Adrenal gland (tissue), 12 donors: Measurements from ENCODE around the gene MCM6. TPM values are rescaled to one million over a fixed set of nuclear protein-coding genes. Genes with fewer than 3 reads are reported as not detected.

Experiments used
- DNase-seq, 7 donors: peaks; one replicate each; pipeline ENCODE4 v3.0.0-alpha.2; 2019 to 2020
- H3K27ac ChIP-seq, 5 donors: fragments of 200-600 bp; sonication (generic) in 4 of 5; 1 replicate in 3 of 5; 2 replicates in 2 of 5; pipeline versions ENCODE4 v1.5.1 to v1.8.0; 2016 to 2020; ENCODE audit warnings: mild to moderate bottlenecking in 1 of 5
- H3K27me3 ChIP-seq: fragments of 200-600 bp; 2 replicates; pipeline ENCODE4 v1.8.0; 2021
- H3K36me3 ChIP-seq, 2 donors: fragments of 200-600 bp; replicated peaks in 1 of 2; 1 replicate in 1 of 2; 2 replicates in 1 of 2; pipeline versions ENCODE4 v1.5.1 to v1.8.0; 2018 to 2022
- H3K4me1 ChIP-seq, 2 donors: fragments of 200-600 bp; replicated peaks in 1 of 2; 1 replicate in 1 of 2; 2 replicates in 1 of 2; pipeline versions ENCODE4 v1.5.1 to v1.8.0; 2018 to 2021
- H3K4me3 ChIP-seq, 4 donors: fragments of 200-600 bp; sonication (generic) in 3 of 4; one replicate each; pipeline ENCODE4 v1.5.1; 2016 to 2018
- H3K9me3 ChIP-seq, 3 donors: fragments of 200-600 bp; sonication (generic) in 1 of 3; replicated peaks in 1 of 3; 1 replicate in 2 of 3; 2 replicates in 1 of 3; pipeline versions ENCODE4 v1.5.1 to v1.8.0; 2016 to 2021
- POLR2A ChIP-seq, 2 donors: fragments of 450-650 bp; IDR thresholded peaks; one replicate each; pipeline ENCODE4 v1.6.1; 2017; ENCODE audit warnings: antibody characterized with exemption in 2 of 2, mild to moderate bottlenecking in 2 of 2, moderate library complexity in 1 of 2
- WGBS, 4 donors: extraction: QIAGEN DNeasy Blood & Tissue Kit in 2 of 4; methylation state at CpG; one replicate each; pipeline versions ENCODE4 v1.1.5 to v1.1.7; 2013 to 2017; 5-methylcytosine and 5-hydroxymethylcytosine counted together
- intact Hi-C, 2 donors: fragments of 100-400 bp; cut with DNase I; formaldehyde crosslinking; loops; one replicate each; pipeline versions ENCODE4 v1.14.1 to v1.15.0; 2022 to 2023
- polyA plus RNA-seq, 3 donors: library from polyadenylated mRNA; stranded (reverse); fragments of 200-250 nt in 2 of 3; fragments of 350-450 nt in 1 of 3; fragmentation: Illumina TruSeq in 1 of 3; extraction: RNeasy Lipid Tissue Mini Kit (QIAGEN cat#74804) in 1 of 3; gene quantifications; one replicate each; pipeline ENCODE4 v1.2.3, GENCODE V29; 2013 to 2014
- total RNA-seq, 9 donors: library from RNA; depleted of rRNA in 4 of 9; stranded (reverse); fragments of >200 nt in 4 of 9; fragments of 120-200 nt in 1 of 9; fragmentation: NEBNext Ultra II Directional in 1 of 9; extraction: Animal tissue kit (Norgen Biotek cat#: 25700) in 1 of 9; gene quantifications; one replicate each; pipeline versions ENCODE4 v1.1.0 to v1.2.4, GENCODE V29; 2013 to 2023
- TF ChIP-seq, protein P1 (sequence below), 6 experiments: fragments of 450-650 bp in 4 of 6; fragments of 200-600 bp in 2 of 6; sonication (generic) in 1 of 6; IDR thresholded peaks; 1 replicate in 5 of 6; 2 replicates in 1 of 6; pipeline versions ENCODE4 v1.5.1 to v1.8.0; 2016 to 2021; ENCODE audit warnings: antibody characterized with exemption in 6 of 6, mild to moderate bottlenecking in 2 of 6, moderate library complexity in 1 of 6
- donor health status: healthy with polysubstance abuse.
- donor health status: Bipolar disorder and iron deficiency.
- donor health status: DM: yes; HTN: yes; CAD: no.
- donor health status: DM: no; HTN: no; CAD: no.
- donor health status: DM: no; HTN: no; CAD: no.
- donor health status: DM: yes; HTN: yes; CAD: no.

Gene MCM6
- total and polyA plus RNA-seq, 12 donors, result 3.4 to 18.9 (median 9.4) TPM

DNA sequence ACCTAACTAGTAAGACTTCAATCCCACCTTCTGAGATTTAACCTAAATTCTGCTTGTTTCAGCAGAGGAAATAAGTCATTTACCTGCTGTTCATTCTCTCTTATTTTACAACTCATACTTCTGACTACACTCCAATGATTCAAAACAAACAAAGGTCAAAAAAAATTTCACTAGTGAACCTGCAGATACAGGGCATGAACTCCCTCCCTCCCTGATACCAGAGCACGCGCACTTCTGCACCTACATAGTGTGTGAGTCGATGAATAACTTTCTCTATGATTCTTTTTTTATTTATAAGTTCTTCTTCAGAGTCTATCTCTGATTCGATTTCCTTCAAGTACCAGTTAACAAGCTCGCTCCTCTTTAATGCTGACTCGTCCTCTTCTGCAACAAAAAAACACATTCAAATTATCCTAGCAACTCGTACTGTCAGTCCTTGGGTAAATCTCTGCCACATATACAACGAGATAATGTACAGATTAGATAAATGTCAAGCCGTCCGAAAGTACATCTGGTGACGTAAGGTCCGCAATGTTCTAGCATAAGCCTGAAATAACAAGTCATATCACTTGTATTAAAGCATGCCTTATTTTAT is 31.8 kb downstream of the MCM6 start:
- Histone ChIP-seq H3K36me3 (no peaks in the 10 kb centered on the region), H3K9me3 (no peaks in the 10 kb centered on the region), H3K4me3 (no peak overlapping the region), H3K27me3 (no peaks in the 10 kb centered on the region), H3K27ac (no peak overlapping the region), H3K4me1 (no peaks in the 10 kb centered on the region)
- intact Hi-C loops, result no loop called here
- no peak for DNase-seq
- WGBS, 4 donors, result 89 to 95% (median 91%) methylated on average over 12 of the region's 12 CpGs
- TF ChIP-seq, protein P1, sequence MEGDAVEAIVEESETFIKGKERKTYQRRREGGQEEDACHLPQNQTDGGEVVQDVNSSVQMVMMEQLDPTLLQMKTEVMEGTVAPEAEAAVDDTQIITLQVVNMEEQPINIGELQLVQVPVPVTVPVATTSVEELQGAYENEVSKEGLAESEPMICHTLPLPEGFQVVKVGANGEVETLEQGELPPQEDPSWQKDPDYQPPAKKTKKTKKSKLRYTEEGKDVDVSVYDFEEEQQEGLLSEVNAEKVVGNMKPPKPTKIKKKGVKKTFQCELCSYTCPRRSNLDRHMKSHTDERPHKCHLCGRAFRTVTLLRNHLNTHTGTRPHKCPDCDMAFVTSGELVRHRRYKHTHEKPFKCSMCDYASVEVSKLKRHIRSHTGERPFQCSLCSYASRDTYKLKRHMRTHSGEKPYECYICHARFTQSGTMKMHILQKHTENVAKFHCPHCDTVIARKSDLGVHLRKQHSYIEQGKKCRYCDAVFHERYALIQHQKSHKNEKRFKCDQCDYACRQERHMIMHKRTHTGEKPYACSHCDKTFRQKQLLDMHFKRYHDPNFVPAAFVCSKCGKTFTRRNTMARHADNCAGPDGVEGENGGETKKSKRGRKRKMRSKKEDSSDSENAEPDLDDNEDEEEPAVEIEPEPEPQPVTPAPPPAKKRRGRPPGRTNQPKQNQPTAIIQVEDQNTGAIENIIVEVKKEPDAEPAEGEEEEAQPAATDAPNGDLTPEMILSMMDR (IDR thresholded peaks at IDR 0.05), result no peak

DNA sequence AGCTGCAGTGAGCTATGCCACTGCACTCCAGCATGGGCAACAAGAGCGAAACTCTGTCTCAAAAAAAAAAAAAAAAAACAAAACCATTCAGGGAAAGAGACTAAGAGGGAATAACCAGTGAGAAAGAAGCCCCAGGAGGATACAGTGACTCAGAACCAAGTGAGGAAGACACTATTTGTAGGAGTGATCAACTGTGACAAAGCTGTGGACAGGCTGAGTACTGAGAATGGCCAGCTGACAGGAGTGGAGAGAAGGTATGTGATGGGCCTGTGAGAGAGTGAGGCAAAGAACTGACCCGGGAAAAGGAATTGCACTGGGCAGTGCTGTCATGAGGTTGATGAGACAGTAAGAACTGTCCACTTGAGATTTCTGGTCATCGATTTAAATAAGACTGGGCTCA is 32.6 kb downstream of the MCM6 start:
- H3K36me3 ChIP-seq, result no peaks in the 10 kb centered on the region
- intact Hi-C loops, result no loop called here

DNA sequence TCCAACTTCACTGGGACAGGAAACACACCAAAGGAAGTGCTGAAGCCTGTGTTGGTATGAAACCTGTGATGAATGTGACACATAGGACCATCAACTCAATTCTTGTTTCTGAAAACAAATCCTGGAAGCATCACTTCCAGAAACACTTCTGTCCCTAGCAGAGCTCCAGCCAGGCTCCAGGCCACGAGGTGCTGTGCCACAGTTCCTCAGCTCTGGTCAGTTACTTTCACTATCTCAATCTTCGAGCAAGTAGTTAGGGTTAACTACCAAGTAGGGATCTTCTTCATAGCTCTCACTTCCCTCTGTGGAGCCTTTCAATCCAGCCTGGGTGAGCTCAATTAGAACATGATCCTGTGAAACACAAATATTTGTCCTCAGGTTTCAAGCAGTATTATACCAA is 35.6 kb downstream of the MCM6 start:
- peak overlapping the region in 2 of 5 donors; percentile 39 to 79 for H3K27ac ChIP-seq
- H3K4me1 ChIP-seq, result no peaks in the 10 kb centered on the region
- 48 to 76% (median 54%) methylated on average over 2 of the region's 2 CpGs for WGBS, 4 donors
- intact Hi-C loops, result no loop called here
- DNase-seq, result peak in 4 of 7 donors; percentile 13 to 56 (median 20)
- TF ChIP-seq, protein P1 (IDR thresholded peaks at IDR 0.05), result no peak
- TF ChIP-seq POLR2A (IDR thresholded peaks at IDR 0.05), result no peak
- no peaks in the 10 kb centered on the region for H3K36me3 ChIP-seq
- peak overlapping the region in 1 of 4 donors; percentile 31 for H3K4me3 ChIP-seq
- no peaks in the 10 kb centered on the region for H3K27me3 ChIP-seq
- H3K9me3 ChIP-seq, result no peaks in the 10 kb centered on the region

More for the DNA sequence above, 32.6 kb downstream of the MCM6 start:
- H3K27ac ChIP-seq, result no peak overlapping the region
- no peak overlapping the region for H3K4me3 ChIP-seq
- 91 to 96% (median 96%) methylated on average over 3 of the region's 3 CpGs for WGBS, 4 donors
- no peaks in the 10 kb centered on the region for H3K9me3 ChIP-seq
- TF ChIP-seq, protein P1 (IDR thresholded peaks at IDR 0.05), result no peak
- no peak for TF ChIP-seq POLR2A (IDR thresholded peaks at IDR 0.05)
- no peaks in the 10 kb centered on the region for H3K27me3 ChIP-seq
- no peak for DNase-seq
- no peaks in the 10 kb centered on the region for H3K4me1 ChIP-seq

DNA sequence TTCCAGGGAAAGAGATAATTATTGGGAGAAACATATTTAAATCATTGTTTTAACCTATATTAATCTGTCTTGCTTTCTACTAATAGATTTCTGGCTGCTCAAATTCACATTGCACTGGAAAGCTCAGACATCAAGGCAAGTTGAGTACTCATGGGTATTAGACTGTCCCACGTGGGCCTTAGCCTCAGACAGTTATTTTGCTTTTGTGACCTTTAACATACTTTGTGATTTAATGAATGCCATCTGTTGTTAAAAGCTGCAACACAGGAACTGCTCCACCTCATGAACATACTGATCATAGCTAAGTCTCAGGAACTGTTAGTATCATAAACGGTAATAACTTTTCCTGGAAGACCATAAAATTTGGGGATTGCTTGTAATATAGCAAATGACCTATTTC is 36.5 kb downstream of the MCM6 start:
- no peak for TF ChIP-seq POLR2A (IDR thresholded peaks at IDR 0.05)
- TF ChIP-seq, protein P1 (IDR thresholded peaks at IDR 0.05), result no peak
- Histone ChIP-seq H3K36me3 (no peaks in the 10 kb centered on the region), H3K4me1 (no peaks in the 10 kb centered on the region), H3K27ac (no peak overlapping the region), H3K27me3 (no peaks in the 10 kb centered on the region), H3K4me3 (no peak overlapping the region), H3K9me3 (no peaks in the 10 kb centered on the region)
- WGBS, 4 donors, result 40 to 52% (median 47%) methylated on average over 2 of the region's 2 CpGs
- intact Hi-C loops, result no loop called here
- DNase-seq, result peak in 1 of 7 donors; percentile 5
